GM18511 (cell line): ENCODE results near the gene WFDC1.

Experiments
- ATAC-seq: cut with Tn5 transposase; IDR thresholded peaks from one replicate; pipeline ENCODE4 v1.9.1; 2021; ENCODE audit warnings: mild to moderate bottlenecking, moderate library complexity; ENCODE audit not compliant: unreplicated experiment

The WFDC1 gene, protein sequence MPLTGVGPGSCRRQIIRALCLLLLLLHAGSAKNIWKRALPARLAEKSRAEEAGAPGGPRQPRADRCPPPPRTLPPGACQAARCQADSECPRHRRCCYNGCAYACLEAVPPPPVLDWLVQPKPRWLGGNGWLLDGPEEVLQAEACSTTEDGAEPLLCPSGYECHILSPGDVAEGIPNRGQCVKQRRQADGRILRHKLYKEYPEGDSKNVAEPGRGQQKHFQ

DNA sequence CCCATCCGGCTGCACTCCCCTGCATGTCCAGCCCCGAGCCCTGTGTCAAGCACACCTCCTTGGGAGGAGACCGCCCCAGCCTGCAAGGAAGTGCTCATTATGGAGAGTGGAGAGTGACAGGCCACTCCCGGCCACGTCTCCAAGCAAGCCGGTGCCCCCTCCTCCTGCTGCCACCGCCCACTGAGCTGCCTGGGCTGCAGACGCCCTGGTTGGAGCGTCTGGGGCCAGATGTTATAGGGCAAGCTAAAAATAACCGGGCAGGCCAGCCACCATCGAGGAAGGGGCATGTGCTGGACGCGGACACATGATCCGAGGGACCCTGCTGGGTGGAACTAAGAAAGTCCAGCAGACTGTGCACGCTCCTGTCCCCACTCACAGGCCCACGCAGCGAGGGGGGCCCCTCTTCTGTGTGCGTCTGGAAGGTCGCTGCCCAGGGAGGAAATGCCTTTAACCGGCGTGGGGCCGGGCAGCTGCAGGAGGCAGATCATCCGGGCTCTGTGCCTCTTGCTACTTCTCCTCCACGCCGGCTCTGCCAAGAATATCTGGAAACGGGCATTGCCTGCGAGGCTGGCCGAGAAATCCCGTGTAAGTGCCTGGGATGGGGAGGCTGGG is at the start of gene WFDC1:
Gene WFDC1, plus strand, starts transcription at position 348 of the 612 bp plus-strand sequence. Its CDS starts 94 bp downstream, at position 442.
- no peak for ATAC-seq

GRCh38 chr16:84245956-84246678 is 48.6 kb upstream of the WFDC1 start:
- ATAC-seq, result no peak

- ATAC-seq, result no peak
These were observed 48.0 kb upstream of the WFDC1 start for GRCh38 chr16:84246679-84247077.

- ATAC-seq, result no peak
These were observed 47.3 kb upstream of the WFDC1 start for GRCh38 chr16:84247331-84247730.

DNA sequence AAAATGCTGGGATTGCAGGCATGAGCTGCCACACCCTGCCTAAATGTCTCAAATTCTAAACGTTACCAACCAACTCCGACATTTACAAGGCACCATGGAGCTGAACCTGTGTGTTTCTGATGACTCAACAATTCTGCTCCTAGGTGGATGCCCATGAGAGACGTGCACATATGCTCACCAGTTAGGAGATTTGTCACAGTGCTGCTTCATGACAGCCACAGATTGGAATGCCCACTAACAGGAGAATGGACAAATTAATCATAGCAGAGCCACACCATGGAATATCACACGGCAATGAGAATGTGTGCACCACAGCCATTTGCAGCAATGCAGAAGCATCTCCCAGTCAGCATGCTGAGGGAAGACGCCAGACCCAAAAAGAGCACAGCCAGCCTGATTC is 46.8 kb upstream of the WFDC1 start:
- no peak for ATAC-seq

DNA sequence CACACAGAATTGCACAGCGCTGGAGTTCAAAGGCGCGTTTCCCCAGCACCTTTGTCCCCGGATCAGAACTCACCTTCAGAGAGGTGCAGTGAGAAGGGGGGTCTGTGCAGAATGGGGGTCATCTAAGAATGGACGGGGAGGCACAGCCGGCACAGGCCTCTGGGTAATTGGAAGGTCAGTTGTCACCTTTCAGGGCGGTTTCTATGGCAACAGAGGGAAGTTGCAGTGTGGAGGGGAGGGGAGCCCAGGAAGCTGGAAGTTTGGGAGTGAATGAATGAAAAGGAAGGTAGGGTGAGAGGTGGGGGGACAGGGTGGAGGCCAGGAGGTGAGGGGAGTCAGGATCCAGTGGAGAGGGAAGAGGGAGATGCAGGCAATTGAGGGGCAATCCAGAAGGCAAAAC is 42.5 kb upstream of the WFDC1 start:
- ATAC-seq, result no peak

DNA sequence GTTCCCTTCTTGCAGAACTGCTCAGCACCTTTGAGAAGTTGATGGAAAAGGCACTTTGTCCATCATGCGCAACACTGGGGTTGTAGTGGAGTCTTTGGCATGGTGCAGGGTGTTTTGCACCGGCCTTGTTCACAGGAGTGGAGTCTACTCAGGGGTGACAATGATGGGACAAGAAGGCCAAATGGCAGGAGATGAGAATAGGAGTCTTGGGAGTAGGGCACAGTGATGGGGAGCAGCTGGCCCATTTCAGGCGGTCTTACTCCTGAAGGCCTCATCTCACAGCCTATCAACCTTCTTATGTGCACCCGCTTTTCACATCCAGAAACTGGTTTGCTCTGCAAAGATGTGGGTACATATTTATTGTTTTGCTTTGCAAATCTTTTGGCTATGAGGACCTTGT is 41.5 kb upstream of the WFDC1 start:
- no peak for ATAC-seq

DNA sequence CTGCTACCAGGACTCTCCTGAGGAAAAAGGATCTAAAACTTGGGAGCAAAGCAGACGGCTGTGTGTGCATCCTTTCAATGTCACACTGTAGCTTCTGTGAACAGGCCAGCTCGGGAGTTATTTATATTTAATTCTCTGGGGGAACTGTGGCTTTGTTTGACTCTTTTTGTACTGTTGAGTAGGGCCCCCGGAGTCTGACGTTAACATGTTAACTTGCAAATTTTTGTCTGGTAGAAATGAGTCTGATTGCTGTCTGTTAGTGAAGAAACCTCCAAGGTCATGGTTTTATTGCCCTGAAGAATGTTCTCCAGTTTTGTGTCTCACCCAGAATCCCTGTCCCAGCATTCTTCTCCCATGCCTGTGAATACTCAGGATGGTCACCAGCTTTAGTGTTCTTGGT is 40.6 kb upstream of the WFDC1 start:
- ATAC-seq, result no peak

GRCh38 chr16:84255050-84255810 is 39.4 kb upstream of the WFDC1 start:
- no peak for ATAC-seq

- no peak for ATAC-seq
These were observed 36.4 kb upstream of the WFDC1 start for GRCh38 chr16:84258266-84258665.

DNA sequence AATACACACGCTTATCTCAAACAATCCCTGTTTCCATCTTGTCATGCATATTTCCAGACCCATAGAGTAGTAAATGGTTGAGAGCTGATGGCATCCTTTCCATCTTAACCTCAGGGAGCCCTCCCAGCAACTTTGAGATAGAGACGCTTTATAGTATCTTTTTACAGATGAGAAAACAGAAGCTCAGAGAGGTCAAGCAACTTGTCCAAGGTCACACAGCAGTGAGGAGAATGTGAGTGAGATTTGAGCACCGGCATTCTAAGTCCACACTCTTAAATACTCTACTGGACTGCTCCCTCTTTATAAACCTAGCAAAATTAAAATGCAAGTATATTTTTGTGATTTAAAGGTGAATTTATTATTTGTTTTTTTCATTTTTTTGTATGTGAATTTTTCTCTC is 35.0 kb upstream of the WFDC1 start:
- ATAC-seq, result no peak

DNA sequence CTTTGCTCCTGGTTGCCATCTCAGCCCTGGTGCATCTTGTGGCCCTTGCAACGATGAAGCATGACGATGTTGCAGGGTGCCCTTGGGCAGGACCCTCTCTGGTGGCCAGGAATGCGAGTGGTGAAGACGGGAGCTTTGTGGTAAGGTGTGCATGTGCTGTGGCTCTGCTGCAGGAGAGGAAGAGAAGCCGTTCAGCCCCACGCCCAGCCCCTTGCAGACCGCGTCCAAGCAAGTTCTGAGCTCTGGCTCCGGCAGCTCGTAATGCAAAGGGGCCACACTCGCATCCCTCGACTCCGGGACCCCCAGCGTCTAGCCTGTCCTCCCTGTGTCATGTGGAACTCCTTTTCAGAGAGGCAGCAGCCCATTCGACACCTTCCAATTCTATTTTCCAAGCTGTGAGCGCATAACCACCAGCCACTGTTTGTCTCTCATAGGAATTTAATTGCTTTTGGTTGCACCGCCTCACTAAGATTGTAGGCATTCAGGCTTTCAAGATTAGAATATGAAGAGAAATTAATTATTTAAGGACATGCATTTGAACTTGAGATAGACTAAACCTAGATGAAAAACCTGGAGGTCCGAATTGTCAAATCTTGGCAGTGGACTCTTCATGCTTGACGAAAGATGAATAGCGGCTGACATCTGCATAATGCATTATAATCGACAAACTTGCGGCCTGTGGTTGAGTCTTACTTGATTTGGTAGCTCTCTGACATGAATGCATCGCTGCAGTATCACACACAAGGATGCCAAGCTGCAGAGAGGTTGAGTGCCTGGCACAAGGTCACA is 33.7 kb upstream of the WFDC1 start:
- ATAC-seq, result no peak

DNA sequence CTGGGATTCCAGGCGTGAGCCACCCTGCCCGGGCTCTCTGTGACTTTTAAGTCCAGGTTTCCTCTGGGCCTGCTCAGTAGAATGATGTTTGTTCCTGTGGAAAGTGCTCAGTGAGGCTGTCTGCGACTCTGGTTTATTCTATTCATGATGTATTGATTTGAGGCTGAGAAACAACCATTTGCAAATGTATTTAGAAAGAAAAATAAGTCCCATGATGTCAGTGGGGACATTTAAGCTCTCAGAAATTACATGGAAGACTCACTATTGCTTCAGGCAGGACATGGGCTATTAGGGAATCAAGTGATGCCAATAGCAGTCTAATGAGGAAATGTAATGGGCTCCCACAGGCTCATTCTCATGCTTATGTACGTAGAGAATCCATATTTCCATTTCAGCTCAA is 32.6 kb upstream of the WFDC1 start:
- ATAC-seq, result no peak

- no peak for ATAC-seq
These were observed 31.7 kb upstream of the WFDC1 start for GRCh38 chr16:84262939-84263338.

GRCh38 chr16:84266451-84266850 is 28.2 kb upstream of the WFDC1 start:
- ATAC-seq, result no peak

GRCh38 chr16:84267380-84267779 is 27.3 kb upstream of the WFDC1 start:
- ATAC-seq, result no peak

GRCh38 chr16:84268291-84269040 is 26.2 kb upstream of the WFDC1 start:
- ATAC-seq, result no peak

GRCh38 chr16:84270071-84270470 is 24.6 kb upstream of the WFDC1 start:
- ATAC-seq, result no peak

DNA sequence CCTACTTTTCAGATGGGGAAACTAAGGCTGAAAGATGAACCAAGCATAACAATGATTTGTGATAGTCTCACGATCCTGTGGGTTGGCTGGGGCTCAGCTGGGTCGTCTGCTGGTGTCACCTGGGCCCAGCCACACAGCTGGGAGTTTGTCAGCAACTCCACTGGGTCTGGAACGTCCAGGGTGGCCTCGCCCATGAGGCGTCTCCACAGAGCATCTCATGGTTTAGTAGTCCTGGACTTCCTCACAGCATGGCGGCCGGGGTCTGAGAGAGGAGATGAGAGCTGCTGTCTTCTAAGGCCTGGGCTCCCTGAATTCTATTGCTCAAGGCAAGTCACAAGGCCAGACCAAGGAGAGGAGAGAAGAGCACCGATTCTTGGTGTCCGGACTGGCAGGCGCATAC is 24.1 kb upstream of the WFDC1 start:
- ATAC-seq, result no peak

- no peak for ATAC-seq
These were observed 23.6 kb upstream of the WFDC1 start for GRCh38 chr16:84271037-84271436.
